Melanocyte of skin (primary cell): ENCODE results near the gene CCNL2. TPM values are rescaled to one million over a fixed set of nuclear protein-coding genes. Genes with fewer than 3 reads are reported as not detected.

Source experiments
- total RNA-seq, 2 donors: library from RNA; depleted of rRNA; stranded (reverse); fragments of >200 nt; gene quantifications; 2 replicates each; pipeline ENCODE4 v1.2.3, GENCODE V29; 2012

CCNL2 gene
- total RNA-seq: 10 to 100 TPM; 63.9 to 72.3 TPM

GRCh38 chr1:1399187-1399871 is at the start of gene CCNL2:
Gene CCNL2 (minus strand): TSS chr1:1399335. CDS start chr1:1399306, 29 bp downstream.

GRCh38 chr1:1435106-1435903 is 36.2 kb upstream of the CCNL2 start, which contains the start of gene VWA1:
Gene VWA1 (plus strand): TSS chr1:1435690. CDS start chr1:1435749, 59 bp downstream.

GRCh38 chr1:1421147-1421906 is 22.2 kb upstream of the CCNL2 start, which contains the start of gene ANKRD65:
Gene ANKRD65 (minus strand): TSS chr1:1421276. CDS start chr1:1421005, 271 bp downstream.

GRCh38 chr1:1406821-1407635 is 7.9 kb upstream of the CCNL2 start, which contains the start of gene MRPL20:
Gene MRPL20 (minus strand): TSS chr1:1407293. CDS start chr1:1407217, 76 bp downstream.

GRCh38 chr1:1374929-1375662 is 24.0 kb downstream of the CCNL2 start, which contains the start of gene AURKAIP1:
Gene AURKAIP1 (minus strand): TSS chr1:1375207. CDS start chr1:1374756, 451 bp downstream.

GRCh38 chr1:1358433-1359271 is 40.5 kb downstream of the CCNL2 start, which contains the start of gene MXRA8:
Gene MXRA8 (minus strand): TSS chr1:1358555. CDS start chr1:1358504, 51 bp downstream.

GRCh38 chr1:1349256-1350012 is 49.7 kb downstream of the CCNL2 start, which contains the start of gene DVL1:
Gene DVL1 (minus strand): TSS chr1:1349418. CDS start chr1:1349065, 353 bp downstream.

Other genes with a start within 250 kb of the CCNL2 start
- not detected for gene TTLL10, start 225.5 kb downstream of the CCNL2 start, total RNA-seq
- under 1 TPM in 1 of 2 donors, not detected in 1; 0.34 TPM for gene TNFRSF18, start 192.7 kb downstream of the CCNL2 start, total RNA-seq
- gene TNFRSF4, start 185.2 kb downstream of the CCNL2 start, total RNA-seq: not detected
- gene SDF4, start 167.3 kb downstream of the CCNL2 start, total RNA-seq: 10 to 100 TPM; 79.5 to 88.9 TPM
- gene B3GALT6, start 167.1 kb downstream of the CCNL2 start, total RNA-seq: 10 to 100 TPM; 19.0 to 26.5 TPM
- not detected for gene C1QTNF12, start 152.6 kb downstream of the CCNL2 start, total RNA-seq
- gene UBE2J2, start 125.5 kb downstream of the CCNL2 start, total RNA-seq: 10 to 100 TPM; 28.9 to 32.6 TPM
- under 1 TPM; 0.67 to 0.69 TPM for gene SCNN1D, start 118.9 kb downstream of the CCNL2 start, total RNA-seq
- gene ACAP3, start 91.4 kb downstream of the CCNL2 start, total RNA-seq: 10 to 100 TPM; 21.3 to 42.0 TPM
- 10 to 100 TPM; 15.8 to 23.6 TPM for gene PUSL1, start 90.7 kb downstream of the CCNL2 start, total RNA-seq
- gene INTS11, start 74.7 kb downstream of the CCNL2 start, total RNA-seq: 100 to 1,000 TPM in 1 of 2 donors, 10 to 100 TPM in 1; 57.5 to 102 TPM
- 10 to 100 TPM; 20.0 to 23.0 TPM for gene CPTP, start 74.5 kb downstream of the CCNL2 start, total RNA-seq
- gene TAS1R3, start 68.1 kb downstream of the CCNL2 start, total RNA-seq: under 1 TPM in 1 of 2 donors, not detected in 1; 0.33 TPM
- gene DVL1, start 49.9 kb downstream of the CCNL2 start, total RNA-seq: 10 to 100 TPM; 44.4 to 60.6 TPM
- gene MXRA8, start 40.8 kb downstream of the CCNL2 start, total RNA-seq: under 1 TPM in 1 of 2 donors, not detected in 1; 0.33 TPM
- 100 to 1,000 TPM; 117 to 140 TPM for gene AURKAIP1, start 24.1 kb downstream of the CCNL2 start, total RNA-seq
- gene MRPL20, start 8.0 kb upstream of the CCNL2 start, total RNA-seq: 100 to 1,000 TPM in 1 of 2 donors, 10 to 100 TPM in 1; 57.5 to 103 TPM
- under 1 TPM in 1 of 2 donors, not detected in 1; under 0.01 TPM for gene ANKRD65, start 21.9 kb upstream of the CCNL2 start, total RNA-seq
- gene VWA1, start 36.4 kb upstream of the CCNL2 start, total RNA-seq: 1 to 10 TPM; 2.4 to 4.3 TPM
- gene ATAD3C, start 50.4 kb upstream of the CCNL2 start, total RNA-seq: not detected
- 10 to 100 TPM; 22.4 to 33.6 TPM for gene ATAD3B, start 72.4 kb upstream of the CCNL2 start, total RNA-seq
- 10 to 100 TPM; 32.0 to 42.0 TPM for gene ATAD3A, start 112.8 kb upstream of the CCNL2 start, total RNA-seq
- 1 to 10 TPM; 2.1 to 4.7 TPM for gene TMEM240, start 141.3 kb upstream of the CCNL2 start, total RNA-seq
- 100 to 1,000 TPM; 141 to 177 TPM for gene SSU72, start 175.5 kb upstream of the CCNL2 start, total RNA-seq
- gene FNDC10, start 200.8 kb upstream of the CCNL2 start, total RNA-seq: 10 to 100 TPM in 1 of 2 donors, 1 to 10 TPM in 1; 7.3 to 20.0 TPM
- 10 to 100 TPM; 32.6 to 51.6 TPM for gene MIB2, start 216.2 kb upstream of the CCNL2 start, total RNA-seq
- gene MMP23B, start 232.8 kb upstream of the CCNL2 start, total RNA-seq: under 1 TPM; under 0.01 to 0.34 TPM